Measurements from ENCODE around the gene PARP1. TPM values are rescaled to one million over a fixed set of nuclear protein-coding genes. Genes with fewer than 3 reads are reported as not detected.

PARP1 gene
- total RNA-seq, 3 donors from 2014 or later: 209 to 218 (median 213) TPM

DNA sequence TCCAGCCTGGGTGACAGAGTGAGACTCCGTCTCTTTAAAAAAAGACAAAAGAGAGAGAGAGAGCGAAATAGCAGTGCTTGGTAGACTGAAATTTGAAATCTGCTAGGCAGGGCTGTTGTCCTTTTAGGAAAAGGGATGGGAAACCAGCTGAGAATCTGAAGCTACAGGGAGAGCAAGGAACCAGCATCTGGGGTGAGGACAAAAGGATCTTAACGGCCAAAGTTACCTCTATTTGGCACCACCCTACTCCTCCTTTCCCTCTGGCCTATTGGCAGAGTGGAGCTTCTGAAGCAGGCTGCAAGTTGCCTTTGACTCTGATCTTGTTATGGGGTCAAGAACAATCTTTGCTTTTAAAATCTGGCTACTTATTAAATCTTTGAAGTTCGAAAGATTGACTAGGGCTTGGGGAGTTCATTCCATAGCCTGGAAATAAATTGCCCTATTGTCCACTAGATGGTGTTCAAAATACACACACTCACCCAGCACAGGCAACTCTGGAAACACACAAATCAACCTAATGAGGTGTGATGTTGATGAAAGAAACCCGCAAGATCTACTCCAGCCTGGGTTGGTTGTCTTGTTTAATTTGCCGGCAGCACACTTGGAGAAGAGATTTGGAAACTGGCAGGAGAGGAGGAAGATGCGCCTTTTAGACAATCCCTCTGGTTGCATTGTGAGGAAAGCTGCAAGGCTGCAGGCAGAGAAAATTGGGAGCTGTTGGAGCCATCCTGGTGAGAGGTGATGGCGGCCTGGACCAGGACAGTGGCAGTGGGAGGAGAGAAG, 16.5 kb upstream of the PARP1 start:
- peaks cover 23% of the 10 kb centered on the region for H3K4me1 Mint-ChIP-seq (ENCODE audit: low read depth)
- DNase-seq: no peak

DNA sequence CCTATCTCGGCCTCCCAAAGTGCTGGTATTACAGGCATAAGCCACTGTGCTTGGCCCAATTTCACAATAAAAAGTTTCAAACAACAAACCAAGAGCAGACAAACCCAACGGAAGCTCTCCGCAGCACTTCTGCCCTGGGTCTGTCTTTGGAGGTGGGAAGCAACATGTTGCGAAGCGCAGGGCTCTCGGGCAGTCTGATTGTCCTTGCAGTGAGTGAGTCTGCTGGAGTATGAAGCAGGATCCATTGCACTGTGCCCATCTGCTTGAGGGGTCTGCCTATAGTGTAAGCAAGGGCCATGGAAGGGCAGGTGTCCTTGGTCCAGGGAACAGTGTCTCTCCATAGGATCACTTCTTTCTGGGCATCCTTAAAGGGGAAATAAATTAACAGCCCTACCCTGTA, 14.6 kb upstream of the PARP1 start:
- H3K27me3 Mint-ChIP-seq (ENCODE audit: low read depth): no peaks in the 10 kb centered on the region
- H3K36me3 Mint-ChIP-seq (ENCODE audit: insufficient read depth): no peaks in the 10 kb centered on the region
- DNase-seq (no peak), ATAC-seq (no peak)
- no peak overlapping the region for H3K4me3 Mint-ChIP-seq
- no peaks in the 10 kb centered on the region for H3K9me3 Mint-ChIP-seq
- H3K4me1 Mint-ChIP-seq (ENCODE audit: low read depth): peaks cover 17% of the 10 kb centered on the region

More for the DNA sequence above, 16.5 kb upstream of the PARP1 start:
- Mint-ChIP-seq H3K27me3 (ENCODE audit: low read depth) (no peaks in the 10 kb centered on the region), H3K9me3 (no peaks in the 10 kb centered on the region), H3K4me3 (peak overlapping the region; percentile 45), H3K36me3 (ENCODE audit: insufficient read depth) (no peaks in the 10 kb centered on the region)
- ATAC-seq: peak; percentile 18 to 24

DNA sequence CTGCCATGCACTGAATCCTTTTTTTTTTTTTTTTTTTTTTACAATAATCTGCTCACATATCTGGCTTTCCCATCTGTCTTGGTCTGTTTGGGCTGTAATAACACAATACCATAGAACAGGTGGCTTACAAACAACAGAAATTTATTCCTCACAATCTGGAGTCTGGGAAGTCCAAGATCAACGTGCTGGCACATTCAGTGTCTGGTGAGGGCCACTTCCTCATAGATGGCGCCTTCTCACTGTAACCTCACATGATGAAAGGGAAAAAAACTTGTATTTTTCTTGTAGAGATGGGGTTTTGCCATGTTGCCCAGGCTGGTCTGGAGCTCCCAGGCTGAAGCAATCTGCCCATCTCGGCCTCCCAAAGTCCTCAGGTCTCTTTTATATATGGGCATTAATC, 13.0 kb upstream of the PARP1 start:
- H3K27me3 Mint-ChIP-seq (ENCODE audit: low read depth): no peaks in the 10 kb centered on the region
- peaks cover 9% of the 10 kb centered on the region for H3K4me1 Mint-ChIP-seq (ENCODE audit: low read depth)
- no peaks in the 10 kb centered on the region for H3K9me3 Mint-ChIP-seq
- no peaks in the 10 kb centered on the region for H3K36me3 Mint-ChIP-seq (ENCODE audit: insufficient read depth)
- DNase-seq (no peak), ATAC-seq (no peak)
- no peak overlapping the region for H3K4me3 Mint-ChIP-seq

DNA sequence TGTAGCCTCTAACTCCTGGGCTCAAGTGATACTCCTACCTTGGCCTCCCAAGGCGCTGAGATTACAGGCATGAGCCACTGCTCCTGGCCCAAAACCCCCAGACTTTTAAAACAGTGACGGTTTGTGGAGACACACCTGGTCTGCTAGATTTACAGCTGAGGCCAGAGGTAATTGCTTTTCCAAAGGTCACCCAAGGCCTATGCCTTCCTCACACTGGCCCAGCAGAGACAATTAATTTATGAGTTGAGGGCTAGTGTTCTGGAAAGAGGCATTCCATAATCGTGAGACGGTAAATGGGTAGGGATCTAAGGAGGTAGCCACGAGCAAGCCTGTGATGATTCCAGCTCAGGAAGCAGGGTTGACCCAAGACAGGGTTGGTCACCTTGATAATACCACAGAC, 12.4 kb upstream of the PARP1 start:
- H3K4me1 Mint-ChIP-seq (ENCODE audit: low read depth): peaks cover 3% of the 10 kb centered on the region

DNA sequence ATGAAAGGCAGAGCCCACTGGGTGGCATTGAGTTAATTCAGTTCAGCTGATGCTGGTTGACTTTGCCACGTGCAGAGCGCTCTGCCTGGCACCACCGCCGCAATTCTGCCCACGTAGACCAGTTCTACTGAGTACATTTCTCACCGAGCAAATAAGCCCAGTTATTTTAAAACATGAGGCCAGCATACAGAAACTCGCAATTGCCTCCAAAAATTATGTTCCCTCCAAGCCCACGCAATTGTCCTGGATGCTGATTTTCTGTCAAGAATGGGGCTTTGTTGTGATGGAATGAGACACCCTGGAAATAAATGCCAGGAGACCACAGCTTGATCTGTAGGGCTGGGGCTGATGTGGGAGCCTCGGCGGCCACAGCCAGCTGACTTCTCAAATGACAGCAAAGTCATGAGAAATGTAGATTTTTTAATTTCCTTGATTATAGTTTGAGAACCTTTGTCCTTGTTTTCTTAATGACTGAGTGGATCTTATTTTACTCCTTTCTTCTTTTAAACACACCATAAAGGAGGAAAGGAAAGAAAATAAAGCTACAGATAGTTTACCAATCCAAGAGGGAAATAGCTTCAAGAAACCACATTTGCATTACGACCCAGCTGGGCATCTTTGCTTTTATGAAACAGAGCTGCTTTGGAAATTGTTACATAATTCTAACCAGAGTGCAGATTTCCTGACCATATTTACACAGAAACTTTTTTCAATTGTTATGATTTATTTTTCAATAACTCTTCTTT, 11.6 kb upstream of the PARP1 start:
- ATAC-seq (no peak), DNase-seq (no peak)
- peaks cover 3% of the 10 kb centered on the region for H3K4me1 Mint-ChIP-seq (ENCODE audit: low read depth)
- H3K36me3 Mint-ChIP-seq (ENCODE audit: insufficient read depth): no peaks in the 10 kb centered on the region
- H3K27me3 Mint-ChIP-seq (ENCODE audit: low read depth): no peaks in the 10 kb centered on the region
- H3K9me3 Mint-ChIP-seq: no peaks in the 10 kb centered on the region
- no peak overlapping the region for H3K4me3 Mint-ChIP-seq

More for the DNA sequence above, 12.4 kb upstream of the PARP1 start:
- H3K4me3 Mint-ChIP-seq: no peak overlapping the region
- DNase-seq (no peak), ATAC-seq (no peak)
- no peaks in the 10 kb centered on the region for H3K36me3 Mint-ChIP-seq (ENCODE audit: insufficient read depth)
- no peaks in the 10 kb centered on the region for H3K27me3 Mint-ChIP-seq (ENCODE audit: low read depth)
- no peaks in the 10 kb centered on the region for H3K9me3 Mint-ChIP-seq

DNA sequence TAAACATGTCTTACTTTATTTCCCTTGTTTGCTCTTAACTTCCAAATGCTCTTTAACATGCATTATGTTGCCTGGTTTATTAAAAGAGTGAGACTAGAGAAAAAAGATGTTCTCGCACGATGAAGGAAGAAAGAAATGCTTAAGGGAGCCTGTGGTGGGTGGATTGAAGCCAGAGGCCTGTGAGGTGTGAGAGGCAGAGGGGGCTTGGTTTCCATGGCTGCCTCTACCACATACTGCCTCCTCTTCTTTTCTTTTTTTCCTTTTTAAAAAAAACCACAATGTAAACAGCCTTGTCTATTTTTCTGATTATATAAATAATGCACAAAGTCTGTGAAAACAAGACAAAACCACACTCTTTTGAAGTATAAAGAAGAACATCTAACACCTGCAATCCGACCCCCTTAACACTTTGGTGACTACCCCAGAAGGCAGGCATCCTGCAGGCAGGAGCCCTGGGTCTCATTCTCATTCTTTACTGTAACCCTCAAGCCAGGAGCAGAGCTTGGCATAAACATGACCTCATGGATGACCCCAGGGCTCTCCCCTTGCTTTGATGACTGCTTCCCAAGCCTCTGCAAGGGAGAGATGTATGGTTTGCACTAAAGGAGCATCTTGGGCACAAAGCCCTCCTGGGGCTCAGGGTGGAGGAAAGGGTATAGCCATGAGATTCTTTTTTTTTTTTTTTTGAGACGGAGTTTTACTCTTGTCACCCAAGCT, 10.1 kb upstream of the PARP1 start:
- no peaks in the 10 kb centered on the region for H3K4me1 Mint-ChIP-seq (ENCODE audit: low read depth)
- no peak overlapping the region for H3K4me3 Mint-ChIP-seq
- H3K9me3 Mint-ChIP-seq: no peaks in the 10 kb centered on the region
- H3K27me3 Mint-ChIP-seq (ENCODE audit: low read depth): no peaks in the 10 kb centered on the region
- DNase-seq (no peak), ATAC-seq (no peak)
- no peaks in the 10 kb centered on the region for H3K36me3 Mint-ChIP-seq (ENCODE audit: insufficient read depth)

DNA sequence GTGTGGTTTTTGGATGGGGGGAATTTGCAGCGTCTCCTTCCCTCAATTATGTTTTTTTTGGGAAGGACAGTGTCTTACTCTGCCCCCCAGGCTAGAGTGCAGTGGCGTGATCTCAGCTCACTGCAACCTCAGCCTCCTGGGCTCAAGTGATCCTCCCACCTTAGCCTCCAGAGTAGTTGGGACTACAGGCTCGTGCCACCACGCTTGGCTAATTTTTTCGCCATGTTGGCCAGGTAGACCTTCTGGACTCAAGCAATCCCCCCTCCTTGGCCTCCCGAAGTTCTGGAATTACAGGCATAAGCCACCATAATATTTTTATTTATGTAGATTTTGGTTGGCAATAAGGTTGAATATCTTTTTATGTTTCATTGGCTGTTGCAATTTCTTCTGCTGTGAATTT, 9.5 kb upstream of the PARP1 start:
- no peaks in the 10 kb centered on the region for H3K27me3 Mint-ChIP-seq (ENCODE audit: low read depth)
- no peak for ATAC-seq
- H3K4me3 Mint-ChIP-seq: no peak overlapping the region
- no peaks in the 10 kb centered on the region for H3K36me3 Mint-ChIP-seq (ENCODE audit: insufficient read depth)
- H3K9me3 Mint-ChIP-seq: no peaks in the 10 kb centered on the region
- DNase-seq: no peak
- H3K4me1 Mint-ChIP-seq (ENCODE audit: low read depth): no peaks in the 10 kb centered on the region

DNA sequence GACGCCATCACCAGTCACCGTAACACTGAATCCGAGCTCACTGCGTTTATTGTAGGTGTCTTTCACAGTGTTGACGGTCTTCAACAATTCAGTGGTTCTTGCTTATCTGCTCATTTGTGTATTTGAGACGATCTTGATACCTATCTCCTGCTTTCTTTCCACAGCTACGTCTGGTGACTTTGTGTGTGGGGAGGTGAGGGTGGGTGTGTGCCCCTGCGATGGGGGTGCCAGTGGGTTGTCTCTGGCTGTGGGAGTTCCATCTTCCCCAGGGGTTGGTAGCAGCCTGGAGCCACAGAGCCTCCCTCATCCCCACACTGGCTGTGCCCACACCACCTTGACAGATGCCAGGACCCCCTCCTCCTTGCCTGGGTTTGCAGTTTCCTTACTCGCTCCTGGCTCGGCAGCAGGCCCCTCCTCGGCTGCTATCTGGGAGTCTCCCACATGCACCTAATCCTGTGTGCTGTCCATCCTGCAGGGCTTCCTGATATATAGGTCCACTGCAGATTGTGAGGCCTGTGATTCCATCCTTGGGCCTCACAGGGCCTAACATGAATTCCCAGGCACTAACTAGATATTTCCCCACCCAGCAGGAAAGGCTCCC, 6.3 kb upstream of the PARP1 start:
- H3K4me3 Mint-ChIP-seq: no peak overlapping the region
- ATAC-seq (no peak), DNase-seq (no peak)
- H3K4me1 Mint-ChIP-seq (ENCODE audit: low read depth): no peaks in the 10 kb centered on the region
- H3K27me3 Mint-ChIP-seq (ENCODE audit: low read depth): no peaks in the 10 kb centered on the region
- H3K9me3 Mint-ChIP-seq: no peaks in the 10 kb centered on the region
- no peaks in the 10 kb centered on the region for H3K36me3 Mint-ChIP-seq (ENCODE audit: insufficient read depth)

DNA sequence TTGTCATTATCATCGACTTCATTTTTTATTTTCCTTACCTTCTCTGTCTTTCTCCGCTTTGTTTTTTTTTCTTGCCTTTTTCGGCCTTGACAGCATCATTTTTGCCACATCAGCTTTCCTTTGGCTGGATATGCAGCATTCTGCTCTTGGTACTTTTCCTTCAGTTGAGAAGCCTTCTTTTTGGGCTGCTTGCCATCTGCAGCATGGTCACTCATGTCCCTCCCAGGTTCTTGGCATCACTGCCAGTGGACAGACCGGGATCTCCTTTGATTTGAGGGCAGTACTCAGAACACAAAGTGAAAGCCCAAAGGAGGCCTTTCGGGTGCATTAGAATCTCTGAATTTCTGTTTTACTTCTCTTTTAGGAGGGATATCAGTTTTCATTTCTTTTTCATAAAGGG, 3.7 kb upstream of the PARP1 start:
- Mint-ChIP-seq H3K36me3 (ENCODE audit: insufficient read depth) (no peaks in the 10 kb centered on the region), H3K9me3 (no peaks in the 10 kb centered on the region), H3K27me3 (ENCODE audit: low read depth) (no peaks in the 10 kb centered on the region), H3K4me1 (ENCODE audit: low read depth) (peaks cover 2% of the 10 kb centered on the region), H3K4me3 (no peak overlapping the region)
- DNase-seq (no peak), ATAC-seq (no peak)

DNA sequence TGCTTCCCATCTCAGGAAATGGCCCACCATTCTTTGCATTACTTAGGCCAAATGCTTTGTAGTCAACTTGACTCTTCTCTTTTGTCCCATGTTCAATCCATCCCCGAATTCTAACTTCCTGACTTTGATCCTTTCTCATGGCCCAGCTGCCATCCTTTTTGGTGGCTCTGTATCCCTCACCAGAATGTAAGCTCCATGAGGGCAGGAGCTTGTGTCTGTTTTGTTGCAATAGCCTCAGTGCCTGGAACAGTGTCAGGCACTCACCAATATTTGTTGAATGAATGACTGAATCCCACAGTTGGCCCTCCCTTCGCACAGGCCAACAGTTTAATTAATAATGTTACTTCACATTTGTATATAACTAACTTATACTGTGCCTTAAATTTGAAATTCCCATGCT, 3.1 kb upstream of the PARP1 start:
- DNase-seq (no peak), ATAC-seq (no peak)
- Mint-ChIP-seq H3K27me3 (ENCODE audit: low read depth) (no peaks in the 10 kb centered on the region), H3K36me3 (ENCODE audit: insufficient read depth) (peaks cover 3% of the 10 kb centered on the region), H3K4me1 (ENCODE audit: low read depth) (peaks cover 8% of the 10 kb centered on the region), H3K4me3 (no peak overlapping the region), H3K9me3 (no peaks in the 10 kb centered on the region)

DNA sequence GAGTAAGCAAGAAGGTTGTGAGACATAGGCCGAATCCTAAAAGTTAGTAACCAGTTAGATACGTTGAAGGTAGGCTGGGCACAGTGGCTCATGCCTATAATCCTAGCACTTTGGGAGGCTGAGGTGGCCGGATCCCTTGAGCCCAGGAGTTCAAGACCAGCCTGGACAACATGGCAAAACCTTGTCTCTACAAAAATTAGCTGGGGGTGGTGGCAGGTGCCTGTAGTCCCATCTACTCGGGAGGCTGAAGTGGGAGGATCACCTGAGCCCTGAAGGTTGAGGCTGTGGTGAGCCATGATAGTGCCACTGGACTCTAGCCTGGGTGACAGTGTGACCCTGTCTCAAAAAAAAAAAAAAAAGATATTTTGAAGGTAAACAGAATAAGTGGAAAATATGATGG, 1.5 kb upstream of the PARP1 start:
- DNase-seq (no peak), ATAC-seq (no peak)
- H3K27me3 Mint-ChIP-seq (ENCODE audit: low read depth): no peaks in the 10 kb centered on the region
- no peaks in the 10 kb centered on the region for H3K9me3 Mint-ChIP-seq
- H3K36me3 Mint-ChIP-seq (ENCODE audit: insufficient read depth): peaks cover 3% of the 10 kb centered on the region
- H3K4me1 Mint-ChIP-seq (ENCODE audit: low read depth): peaks cover 24% of the 10 kb centered on the region
- no peak overlapping the region for H3K4me3 Mint-ChIP-seq

DNA sequence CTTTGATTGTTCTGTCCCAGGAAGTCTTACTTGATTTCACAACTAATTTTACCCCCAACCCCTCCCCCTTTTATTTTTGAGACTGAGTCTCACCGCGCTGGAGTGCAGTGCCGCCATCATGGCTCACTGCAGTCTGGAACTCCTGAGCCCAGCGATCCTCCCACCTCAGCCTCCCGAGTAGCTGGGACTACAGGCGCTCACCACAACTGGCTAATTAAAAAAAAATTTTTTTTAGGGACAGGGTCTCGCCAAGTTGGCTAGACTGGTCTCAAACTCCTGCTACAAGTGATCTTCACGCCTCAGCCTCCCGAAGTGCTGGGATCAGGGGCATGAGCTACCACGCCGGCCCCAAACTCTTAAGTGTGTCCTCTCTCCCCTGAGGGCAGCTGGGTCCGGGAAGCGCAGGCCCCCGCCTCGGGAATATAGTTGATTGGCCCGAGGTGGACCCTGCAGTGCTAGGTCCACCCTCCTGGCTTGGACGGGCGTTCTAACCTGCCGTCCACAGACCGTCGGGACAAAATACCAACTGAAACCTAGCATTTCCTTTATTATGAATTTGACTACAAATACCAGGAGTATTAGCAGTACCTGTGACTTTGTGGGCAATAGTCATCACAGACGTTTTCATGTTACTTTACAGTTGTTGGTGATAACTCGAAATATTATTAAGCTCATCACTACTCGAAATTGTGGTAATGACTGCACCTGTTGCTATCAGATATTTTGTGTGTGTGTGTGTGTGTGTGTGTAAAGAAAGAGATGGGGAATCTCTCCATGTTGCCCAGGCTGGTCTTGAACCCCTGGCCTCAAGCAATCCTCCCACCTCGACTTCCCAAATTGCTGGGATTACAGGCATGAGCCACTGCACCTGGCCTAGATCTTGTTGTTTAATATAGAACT, 642 bp upstream of the PARP1 start:
- Mint-ChIP-seq H3K4me3 (peak overlapping the region; percentile 93), H3K36me3 (ENCODE audit: insufficient read depth) (peaks cover 3% of the 10 kb centered on the region), H3K27me3 (ENCODE audit: low read depth) (no peaks in the 10 kb centered on the region), H3K9me3 (no peaks in the 10 kb centered on the region), H3K4me1 (ENCODE audit: low read depth) (peaks cover 32% of the 10 kb centered on the region)
- DNase-seq (no peak), ATAC-seq (no peak)

DNA sequence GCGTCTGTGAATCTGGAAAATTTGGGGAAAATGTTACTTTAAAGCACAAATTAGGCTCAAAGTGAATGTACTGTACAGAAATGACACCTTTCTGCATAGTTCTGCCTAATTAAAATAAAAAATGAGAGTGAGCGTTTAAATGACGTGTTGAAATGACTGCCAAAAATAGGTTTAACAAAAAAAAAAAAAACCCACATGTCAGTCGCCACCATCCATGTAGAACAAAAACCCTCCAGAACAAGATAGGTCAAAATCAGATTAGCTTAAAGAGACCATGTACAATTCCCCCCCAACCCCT, 745 bp downstream of the PARP1 start:
- Mint-ChIP-seq H3K27me3 (ENCODE audit: low read depth) (no peaks in the 10 kb centered on the region), H3K36me3 (ENCODE audit: insufficient read depth) (peaks cover 8% of the 10 kb centered on the region), H3K9me3 (no peaks in the 10 kb centered on the region), H3K4me1 (ENCODE audit: low read depth) (peaks cover 42% of the 10 kb centered on the region), H3K4me3 (peak overlapping the region; percentile 93)
- ATAC-seq: peak in 1 of 2 donors; percentile 8
- DNase-seq: no peak

Measured in activated T-cell treated with anti-CD3 and anti-CD28 coated beads, Interleukin-2, amount 50 U/mL, for 4 hours (primary cell).